Esophagus (tissue), 2 donors: ENCODE data around the gene LIN7A. TPM values are rescaled to one million over a fixed set of nuclear protein-coding genes. Genes with fewer than 3 reads are reported as not detected.
A peak's percentile ranks its signal among the peaks of the same experiment; 100 is the strongest.

Source experiments
- H3K27ac ChIP-seq, 2 donors: one replicate each; pipeline ENCODE4 v1.5.1; 2013; ENCODE audit warnings: low read depth in 2 of 2, mild to moderate bottlenecking in 2 of 2, inconsistent platforms in 1 of 2, low read length in 1 of 2, moderate library complexity in 1 of 2
- H3K27me3 ChIP-seq, 2 donors: one replicate each; pipeline ENCODE4 v1.6.1; 2013; ENCODE audit warnings: low read length in 2 of 2, control low read depth in 1 of 2, mild to moderate bottlenecking in 1 of 2; ENCODE audit not compliant: insufficient read depth in 2 of 2, control insufficient read depth in 1 of 2
- H3K36me3 ChIP-seq, 2 donors: one replicate each; pipeline ENCODE4 v1.6.1; 2013; ENCODE audit warnings: low read length in 1 of 2; ENCODE audit not compliant: control insufficient read depth in 2 of 2, insufficient read depth in 2 of 2
- H3K4me1 ChIP-seq, 2 donors: one replicate each; pipeline ENCODE4 v1.6.1; 2013; ENCODE audit warnings: low read length in 1 of 2; ENCODE audit not compliant: control insufficient read depth in 2 of 2, insufficient read depth in 2 of 2
- H3K4me3 ChIP-seq, 2 donors: one replicate each; pipeline ENCODE4 v1.5.1; 2013; ENCODE audit warnings: low read length in 2 of 2, mild to moderate bottlenecking in 2 of 2, low read depth in 1 of 2, moderate library complexity in 1 of 2
- H3K9me3 ChIP-seq, 2 donors: one replicate each; pipeline ENCODE4 v1.6.1; 2013; ENCODE audit warnings: mild to moderate bottlenecking in 2 of 2, low read depth in 1 of 2, low read length in 1 of 2, moderate library complexity in 1 of 2; ENCODE audit not compliant: control insufficient read depth in 2 of 2, insufficient read depth in 1 of 2
- WGBS, 2 donors: extraction: QIAGEN DNeasy Blood & Tissue Kit; methylation state at CpG; one replicate each; pipeline ENCODE4 v1.1.7; 2013; 5-methylcytosine and 5-hydroxymethylcytosine counted together
- polyA plus RNA-seq, 2 donors: library from polyadenylated mRNA; stranded (reverse); fragments of 200-250 nt; gene quantifications; one replicate each; pipeline ENCODE4 v1.2.3, GENCODE V29; 2013
- donor health status: healthy with polysubstance abuse.
- donor health status: Bipolar disorder and iron deficiency.

The LIN7A gene
- polyA plus RNA-seq, 2 donors = 0.15 to 0.16 TPM

DNA sequence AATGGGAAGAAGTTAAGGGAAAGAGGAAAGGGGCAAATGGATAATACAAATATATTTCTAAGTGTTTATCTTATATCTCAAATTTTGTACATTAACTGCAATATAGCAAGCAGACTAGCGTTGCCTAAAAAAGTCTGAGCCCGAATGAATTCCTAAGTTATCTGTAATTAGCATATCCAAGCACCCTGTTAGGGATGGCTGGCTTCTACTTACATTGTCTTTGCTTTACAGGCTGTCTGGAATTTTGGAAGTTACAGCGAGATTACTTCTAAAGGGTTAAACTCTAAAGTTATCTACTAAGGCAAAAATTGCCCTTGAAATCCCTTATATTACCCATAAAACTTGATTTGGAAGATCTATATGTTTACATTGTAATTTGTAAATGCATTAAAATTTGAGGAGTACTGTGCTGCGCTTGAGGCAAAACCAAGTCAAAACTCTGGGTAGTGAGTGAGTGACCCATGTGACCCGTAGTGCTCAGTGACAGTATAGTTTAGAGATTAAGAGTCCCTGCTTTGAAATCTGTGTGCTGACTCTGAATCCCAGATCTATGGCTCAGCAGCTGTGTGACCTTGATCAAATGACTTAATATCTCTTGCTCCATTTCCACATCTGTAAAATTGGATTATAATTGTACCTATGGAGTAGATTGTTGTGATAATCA, 17.3 kb upstream of the LIN7A start:
- no peaks in the 10 kb centered on the region for H3K36me3 ChIP-seq
- no peak overlapping the region for H3K27ac ChIP-seq
- H3K9me3 ChIP-seq = no peaks in the 10 kb centered on the region
- H3K4me1 ChIP-seq = no peaks in the 10 kb centered on the region
- no peaks in the 10 kb centered on the region for H3K27me3 ChIP-seq
- no peak overlapping the region for H3K4me3 ChIP-seq
- WGBS, 2 donors = 51 to 68% methylated on average over 5 of the region's 5 CpGs

GRCh38 chr12:80952443-80952842, 14.7 kb upstream of the LIN7A start:
- no peak overlapping the region for H3K4me3 ChIP-seq
- no peaks in the 10 kb centered on the region for H3K27me3 ChIP-seq
- no peaks in the 10 kb centered on the region for H3K9me3 ChIP-seq
- H3K27ac ChIP-seq = no peak overlapping the region
- H3K36me3 ChIP-seq = no peaks in the 10 kb centered on the region
- no peaks in the 10 kb centered on the region for H3K4me1 ChIP-seq

GRCh38 chr12:80946591-80946990, 8.9 kb upstream of the LIN7A start:
- Histone ChIP-seq H3K27ac (no peak overlapping the region), H3K9me3 (no peaks in the 10 kb centered on the region), H3K4me1 (no peaks in the 10 kb centered on the region), H3K4me3 (no peak overlapping the region), H3K36me3 (no peaks in the 10 kb centered on the region), H3K27me3 (no peaks in the 10 kb centered on the region)
- 57 to 63% methylated on average over 3 of the region's 3 CpGs for WGBS, 2 donors

DNA sequence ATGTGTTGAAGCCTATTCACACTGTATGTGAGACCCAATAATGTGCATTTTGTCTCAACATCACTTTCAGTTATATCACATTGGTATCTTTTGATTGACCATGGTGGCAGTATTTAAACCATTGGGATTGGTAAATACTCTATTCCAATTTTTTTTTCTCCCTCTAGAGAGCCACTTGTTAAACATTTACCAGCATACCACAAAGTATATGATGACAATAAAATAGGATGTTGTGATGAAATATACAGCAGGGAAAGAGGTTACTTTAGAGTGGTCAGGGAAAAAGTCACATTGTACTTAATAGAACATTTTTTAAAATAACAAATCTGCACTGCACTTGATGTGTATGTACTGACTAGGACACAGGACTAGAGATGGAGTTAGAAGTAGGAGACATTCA, 5.6 kb upstream of the LIN7A start:
- H3K27ac ChIP-seq = no peak overlapping the region
- H3K9me3 ChIP-seq = no peaks in the 10 kb centered on the region
- H3K27me3 ChIP-seq = no peaks in the 10 kb centered on the region
- no peaks in the 10 kb centered on the region for H3K36me3 ChIP-seq
- H3K4me3 ChIP-seq = no peak overlapping the region
- no peaks in the 10 kb centered on the region for H3K4me1 ChIP-seq

GRCh38 chr12:80941916-80942315, 4.2 kb upstream of the LIN7A start:
- H3K36me3 ChIP-seq = no peaks in the 10 kb centered on the region
- H3K4me3 ChIP-seq = no peak overlapping the region
- WGBS, 2 donors = 75 to 93% methylated on average over 1 of the region's 1 CpG
- no peaks in the 10 kb centered on the region for H3K27me3 ChIP-seq
- peaks cover 0 to 5% of the 10 kb centered on the region in 2 donors for H3K4me1 ChIP-seq
- no peaks in the 10 kb centered on the region for H3K9me3 ChIP-seq
- H3K27ac ChIP-seq = no peak overlapping the region

DNA sequence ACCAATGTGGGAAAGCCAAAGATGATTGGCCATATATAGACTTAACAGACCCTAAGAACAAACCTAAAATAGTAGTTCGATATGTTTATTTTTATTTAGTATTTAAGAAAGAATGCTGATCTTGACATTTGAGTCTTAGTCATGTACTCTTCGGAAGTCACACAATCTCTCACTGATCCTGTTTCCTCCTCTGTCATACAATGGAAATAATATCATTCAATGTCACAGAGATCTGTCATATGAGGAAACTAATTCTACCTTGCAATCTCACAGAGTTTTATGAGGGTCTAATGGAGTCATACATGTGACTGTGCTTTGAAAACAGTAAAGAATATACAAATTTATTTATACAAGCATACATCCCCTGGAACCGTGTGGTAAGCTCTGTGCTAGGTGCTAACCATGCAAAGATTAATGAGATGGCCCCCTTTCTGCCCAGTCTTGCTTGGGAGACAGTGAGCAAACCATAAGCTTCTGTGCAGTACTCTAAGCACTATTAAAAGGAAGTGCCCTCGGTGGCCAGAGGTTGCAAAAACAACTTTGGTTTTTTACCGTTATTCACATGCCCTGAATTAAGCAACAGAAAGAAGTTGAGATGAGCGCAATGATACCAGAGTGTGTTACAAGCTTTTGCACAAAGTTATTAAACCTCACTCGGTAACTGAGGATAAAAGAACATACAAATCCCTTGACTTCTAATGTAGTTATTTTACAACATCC, 1.7 kb upstream of the LIN7A start:
- peaks cover 0 to 6% of the 10 kb centered on the region in 2 donors for H3K4me1 ChIP-seq
- no peak overlapping the region for H3K4me3 ChIP-seq
- H3K27ac ChIP-seq = no peak overlapping the region
- no peaks in the 10 kb centered on the region for H3K9me3 ChIP-seq
- WGBS, 2 donors = 64 to 66% methylated on average over 7 of the region's 7 CpGs
- peaks cover 0 to 4% of the 10 kb centered on the region in 2 donors for H3K27me3 ChIP-seq
- H3K36me3 ChIP-seq = no peaks in the 10 kb centered on the region

DNA sequence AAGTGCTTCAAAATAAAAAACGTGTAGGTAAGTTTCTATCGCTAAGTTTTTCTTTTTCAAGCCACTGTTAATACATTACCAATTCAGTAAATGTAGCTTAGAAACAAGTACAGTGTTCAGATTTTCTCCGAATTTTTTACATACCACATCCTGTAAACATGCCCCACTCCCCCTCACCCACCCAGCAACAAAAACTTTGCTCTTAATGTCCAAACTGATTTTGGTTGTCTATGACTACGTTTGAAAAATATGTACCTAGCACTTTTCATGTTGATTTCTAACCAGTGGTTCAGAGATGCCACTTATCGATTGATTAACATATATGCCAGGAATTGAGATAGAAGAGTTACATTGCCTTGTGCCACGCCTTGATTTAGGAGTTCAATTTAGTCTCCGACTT, 663 bp upstream of the LIN7A start:
- peaks cover 0 to 4% of the 10 kb centered on the region in 2 donors for H3K27me3 ChIP-seq
- H3K4me3 ChIP-seq = no peak overlapping the region
- peaks cover 0 to 6% of the 10 kb centered on the region in 2 donors for H3K4me1 ChIP-seq
- no peak overlapping the region for H3K27ac ChIP-seq
- WGBS, 2 donors = 71 to 75% methylated on average over 7 of the region's 7 CpGs
- H3K36me3 ChIP-seq = no peaks in the 10 kb centered on the region
- H3K9me3 ChIP-seq = no peaks in the 10 kb centered on the region

- Histone ChIP-seq H3K4me3 (peak overlapping the region; percentile 53 to 55), H3K27me3 (peaks cover 0 to 4% of the 10 kb centered on the region in 2 donors), H3K9me3 (no peaks in the 10 kb centered on the region), H3K4me1 (peaks cover 0 to 6% of the 10 kb centered on the region in 2 donors), H3K36me3 (no peaks in the 10 kb centered on the region), H3K27ac (peak overlapping the region; percentile 29 to 58)
- WGBS, 2 donors = 2% methylated on average over 46 to 67 of the region's 67 CpGs
Measured at GRCh38 chr12:80936642-80937390, 918 bp downstream of the LIN7A start.

GRCh38 chr12:80936353-80936641, 1.4 kb downstream of the LIN7A start:
- H3K9me3 ChIP-seq = no peaks in the 10 kb centered on the region
- H3K4me3 ChIP-seq = peak overlapping the region; percentile 53 to 55
- WGBS, 2 donors = 3 to 5% methylated on average over 11 of the region's 11 CpGs

More at GRCh38 chr12:80936353-80936641, 1.4 kb downstream of the LIN7A start:
- peaks cover 0 to 6% of the 10 kb centered on the region in 2 donors for H3K4me1 ChIP-seq
- H3K27ac ChIP-seq = no peak overlapping the region
- H3K36me3 ChIP-seq = no peaks in the 10 kb centered on the region
- H3K27me3 ChIP-seq = peaks cover 0 to 4% of the 10 kb centered on the region in 2 donors
